ENCODE data around the gene XRCC4. TPM values are rescaled to one million over a fixed set of nuclear protein-coding genes. Genes with fewer than 3 reads are reported as not detected.

Gene XRCC4
- total and polyA plus RNA-seq, 2 of the 8 experiments (the other 6 are each of a cell fraction or from before 2014, with no cell fraction given), result 3.0 to 8.3 TPM

DNA sequence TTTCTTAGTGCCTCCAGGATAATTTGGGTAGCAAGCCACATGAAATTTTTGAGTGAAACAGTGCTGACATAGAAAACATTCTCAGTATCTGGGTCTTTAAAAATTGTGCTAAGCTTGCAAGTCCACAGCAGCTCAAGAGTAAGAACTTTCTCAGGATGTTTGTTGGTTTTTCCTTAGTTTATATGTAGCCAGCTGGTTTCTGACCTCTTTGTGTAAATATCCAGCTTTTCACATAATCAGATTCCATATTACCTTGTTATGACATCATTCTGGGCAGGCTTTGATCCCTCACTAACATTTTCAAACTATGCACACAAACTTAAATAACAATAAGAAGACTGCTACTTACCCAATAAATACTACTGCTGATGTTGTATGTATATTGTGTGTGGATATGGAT is 311.3 kb downstream of the XRCC4 start (continued):
- TF ChIP-seq CHD1 (IDR thresholded peaks at IDR 0.05; ENCODE audit: low read depth, low read length) (no peak), SIN3A (conservative IDR thresholded peaks at IDR 0.05 in 1 of 2, IDR thresholded peaks at IDR 0.05 in 1 of 2; ENCODE audit: low read depth in 1 of 2, low read length in 2 of 2) (no peak), JUND (IDR thresholded peaks at IDR 0.05; ENCODE audit: low read length) (no peak), MAX (IDR thresholded peaks at IDR 0.05) (no peak), PHF8 (conservative IDR thresholded peaks at IDR 0.05; ENCODE audit: low read depth, low read length) (no peak)
